GM19463 (cell line): ENCODE measurements around the gene TOMM22.

Experiments used
- ATAC-seq: cut with Tn5 transposase; IDR thresholded peaks from one replicate; pipeline ENCODE4 v1.9.1; 2021; ENCODE audit warnings: mild to moderate bottlenecking, moderate library complexity; ENCODE audit not compliant: unreplicated experiment

Gene TOMM22

GRCh38 chr22:38733329-38733723 is 51.6 kb downstream of the TOMM22 start:
- ATAC-seq, result no peak

- ATAC-seq, result no peak
Observed at GRCh38 chr22:38733724-38734381, 52.1 kb downstream of the TOMM22 start.

- ATAC-seq, result no peak
Observed at GRCh38 chr22:38734421-38735100, 52.8 kb downstream of the TOMM22 start.
